LNCAP (cell line): ENCODE measurements around the gene SPSB3.

Experiments used
- CTCF ChIP-seq: fragments of 450-650 bp; IDR thresholded peaks from 2 replicates; pipeline ENCODE4 v1.5.1; 2017; ENCODE audit warnings: mild to moderate bottlenecking

Gene SPSB3

GRCh38 chr16:1785846-1786170 lies 3.4 kb upstream of the SPSB3 start:
- no peak for TF ChIP-seq CTCF

- TF ChIP-seq CTCF: no peak
Measured at GRCh38 chr16:1784977-1785845, 2.8 kb upstream of the SPSB3 start.

- no peak for TF ChIP-seq CTCF
Measured at GRCh38 chr16:1781758-1782407, 488 bp downstream of the SPSB3 start.

GRCh38 chr16:1781254-1781653 lies 1.1 kb downstream of the SPSB3 start:
- TF ChIP-seq CTCF: no peak

- no peak for TF ChIP-seq CTCF
Measured at GRCh38 chr16:1780677-1781072, 1.7 kb downstream of the SPSB3 start.

- TF ChIP-seq CTCF: no peak
Measured at GRCh38 chr16:1779741-1780676, 2.4 kb downstream of the SPSB3 start.

GRCh38 chr16:1779234-1779701 lies 3.1 kb downstream of the SPSB3 start:
- no peak for TF ChIP-seq CTCF
